Fibroblast of pulmonary artery (primary cell): Measurements from ENCODE around the gene FOXG1.

Source experiments
- DNase-seq: peaks from one replicate; pipeline ENCODE4 v3.0.0-alpha.2; 2010; ENCODE audit warnings: low read depth
- H3K4me3 ChIP-seq: replicated peaks from 2 replicates; pipeline ENCODE4 v1.5.1; 2011; ENCODE audit warnings: low read depth, mild to moderate bottlenecking, control low read depth, low read length, moderate library complexity
- TF ChIP-seq, protein P1 (sequence below): IDR thresholded peaks from 2 replicates; pipeline ENCODE4 v1.5.1; 2011; ENCODE audit warnings: mild to moderate bottlenecking, control low read depth, low read length, inconsistent platforms; ENCODE audit errors: missing control alignments

Gene FOXG1

DNA sequence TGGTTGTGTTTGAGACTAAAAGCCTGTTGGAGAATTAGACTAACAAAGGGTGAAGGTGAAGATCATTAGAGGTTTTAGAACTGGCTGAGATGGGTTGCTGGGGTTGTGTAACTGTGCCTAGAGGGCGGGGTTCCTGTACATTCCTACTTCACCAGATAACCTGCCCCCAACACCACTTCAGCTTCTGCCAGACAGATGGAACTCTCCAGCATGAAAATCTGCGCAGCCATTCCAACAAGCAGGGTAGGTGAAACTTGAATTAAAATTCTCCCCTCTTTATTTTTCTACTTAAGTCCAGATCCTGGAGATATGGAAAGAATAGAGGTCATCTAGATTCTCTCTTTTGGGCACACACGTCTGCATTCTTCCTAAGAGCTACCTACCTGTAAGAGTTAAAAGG, 6.0 kb downstream of the FOXG1 start:
- no peak for DNase-seq
- TF ChIP-seq, protein P1, sequence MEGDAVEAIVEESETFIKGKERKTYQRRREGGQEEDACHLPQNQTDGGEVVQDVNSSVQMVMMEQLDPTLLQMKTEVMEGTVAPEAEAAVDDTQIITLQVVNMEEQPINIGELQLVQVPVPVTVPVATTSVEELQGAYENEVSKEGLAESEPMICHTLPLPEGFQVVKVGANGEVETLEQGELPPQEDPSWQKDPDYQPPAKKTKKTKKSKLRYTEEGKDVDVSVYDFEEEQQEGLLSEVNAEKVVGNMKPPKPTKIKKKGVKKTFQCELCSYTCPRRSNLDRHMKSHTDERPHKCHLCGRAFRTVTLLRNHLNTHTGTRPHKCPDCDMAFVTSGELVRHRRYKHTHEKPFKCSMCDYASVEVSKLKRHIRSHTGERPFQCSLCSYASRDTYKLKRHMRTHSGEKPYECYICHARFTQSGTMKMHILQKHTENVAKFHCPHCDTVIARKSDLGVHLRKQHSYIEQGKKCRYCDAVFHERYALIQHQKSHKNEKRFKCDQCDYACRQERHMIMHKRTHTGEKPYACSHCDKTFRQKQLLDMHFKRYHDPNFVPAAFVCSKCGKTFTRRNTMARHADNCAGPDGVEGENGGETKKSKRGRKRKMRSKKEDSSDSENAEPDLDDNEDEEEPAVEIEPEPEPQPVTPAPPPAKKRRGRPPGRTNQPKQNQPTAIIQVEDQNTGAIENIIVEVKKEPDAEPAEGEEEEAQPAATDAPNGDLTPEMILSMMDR = no peak
- no peak overlapping the region for H3K4me3 ChIP-seq

DNA sequence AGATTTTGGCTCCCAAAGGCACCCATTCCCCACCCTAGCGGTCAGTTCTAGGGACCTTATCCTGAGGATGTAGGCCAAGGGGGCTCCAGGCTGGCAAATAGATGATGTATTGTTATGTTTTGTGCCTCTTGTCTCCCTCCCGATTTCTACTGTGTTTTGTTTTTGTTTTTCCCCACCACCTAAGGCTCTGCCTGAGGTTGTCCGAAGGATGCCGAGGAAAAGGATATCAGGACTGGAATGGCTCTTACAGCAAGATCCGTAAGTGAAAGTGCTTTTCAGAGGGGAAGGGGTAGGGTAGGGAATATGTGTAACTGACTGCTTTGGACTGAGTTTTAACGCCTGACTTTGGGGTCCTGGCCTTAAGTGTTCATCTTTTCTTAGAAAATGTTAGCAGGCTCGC, 6.6 kb downstream of the FOXG1 start:
- H3K4me3 ChIP-seq = peak overlapping the region; percentile 7

DNA sequence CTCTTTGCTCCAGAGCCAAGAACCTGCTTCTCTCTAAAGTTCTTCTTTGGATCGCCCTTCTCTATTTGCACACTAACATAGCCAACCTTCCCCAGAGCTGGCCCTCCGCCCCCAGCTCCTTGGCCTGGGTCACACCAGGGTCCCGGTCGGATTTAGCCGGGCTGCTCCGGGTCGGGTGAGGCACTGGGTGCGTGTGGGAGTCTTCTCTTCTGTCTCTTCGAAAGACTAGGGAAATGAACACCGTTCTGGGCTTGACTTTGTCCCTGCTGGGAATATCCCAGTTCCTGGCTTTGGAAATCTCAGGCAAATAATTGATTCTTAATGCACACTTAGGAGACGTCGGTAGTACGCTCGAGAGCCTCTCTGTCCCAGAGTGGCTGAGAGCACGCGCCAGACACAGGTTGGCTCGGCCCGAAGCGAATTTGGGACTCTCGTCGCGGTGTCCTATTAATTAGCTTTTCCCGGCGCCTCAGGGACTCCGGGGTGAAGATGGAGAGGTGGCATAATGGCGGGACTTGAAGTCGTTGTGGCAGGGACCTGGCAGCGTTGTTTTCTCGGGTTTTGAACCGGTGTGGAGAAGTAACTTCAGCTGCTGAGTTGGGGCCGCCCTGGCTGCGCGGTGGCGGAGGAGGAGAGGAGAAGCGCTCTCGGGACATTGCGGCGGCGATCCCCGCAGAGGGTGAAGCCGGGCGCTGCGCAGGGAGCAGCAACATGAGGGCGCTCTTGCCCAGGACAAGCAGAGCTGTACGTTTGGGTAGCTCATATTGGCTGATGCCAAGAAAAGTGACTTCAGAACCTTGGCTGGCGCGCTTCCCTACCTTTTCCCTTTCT, 7.5 kb downstream of the FOXG1 start:
- peak; percentile 64 for DNase-seq
- H3K4me3 ChIP-seq = no peak overlapping the region
- TF ChIP-seq, protein P1 = peak; percentile 56

More for the DNA sequence above, 6.6 kb downstream of the FOXG1 start:
- TF ChIP-seq, protein P1 = no peak
- DNase-seq = no peak

DNA sequence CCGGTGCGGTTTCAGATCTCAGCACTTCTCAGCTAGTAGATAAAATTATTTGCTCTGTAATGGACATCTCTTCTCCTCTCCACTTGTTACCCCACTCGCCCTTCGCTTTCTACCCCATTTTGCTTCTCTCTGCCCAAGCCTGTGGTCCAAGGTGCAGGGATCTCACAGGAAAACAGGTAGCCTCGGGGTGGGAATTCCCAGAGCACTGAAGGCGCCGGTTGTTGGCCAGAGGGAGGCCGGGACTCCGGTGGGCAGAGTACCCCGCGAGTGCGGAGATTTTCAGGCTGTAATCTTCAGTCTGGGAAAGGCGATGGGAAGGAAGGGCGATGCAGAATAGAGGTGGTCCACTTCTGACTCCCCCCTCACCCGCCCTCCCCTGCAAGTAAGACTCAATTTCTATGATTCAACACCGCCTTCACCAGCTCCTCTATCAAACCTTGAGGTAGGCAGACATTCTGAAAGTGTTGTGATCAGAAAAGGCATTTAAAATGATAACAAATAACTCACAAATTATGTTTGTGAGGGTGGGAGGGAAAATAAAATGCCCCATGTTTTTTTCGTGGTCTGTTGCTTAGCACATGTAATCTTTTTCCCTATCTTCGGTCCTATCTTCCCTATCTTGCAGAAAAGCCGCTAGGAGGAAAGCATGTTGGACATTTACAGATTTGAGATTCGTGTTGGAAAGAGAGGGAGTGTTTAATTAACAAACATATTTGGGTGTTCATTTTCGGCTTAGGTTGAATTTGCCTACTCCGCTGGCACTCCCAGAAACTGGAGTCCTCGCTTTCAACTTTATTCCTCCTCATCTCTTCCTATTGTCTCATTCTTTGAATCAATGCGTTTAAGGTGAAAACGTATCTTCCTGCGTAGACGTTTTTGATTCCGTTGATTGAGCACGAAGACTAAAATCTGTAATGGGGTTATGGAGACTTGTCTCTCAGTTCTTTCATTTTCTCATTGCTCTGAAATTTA, 8.5 kb downstream of the FOXG1 start:
- TF ChIP-seq, protein P1 = no peak
- DNase-seq = no peak
- no peak overlapping the region for H3K4me3 ChIP-seq

DNA sequence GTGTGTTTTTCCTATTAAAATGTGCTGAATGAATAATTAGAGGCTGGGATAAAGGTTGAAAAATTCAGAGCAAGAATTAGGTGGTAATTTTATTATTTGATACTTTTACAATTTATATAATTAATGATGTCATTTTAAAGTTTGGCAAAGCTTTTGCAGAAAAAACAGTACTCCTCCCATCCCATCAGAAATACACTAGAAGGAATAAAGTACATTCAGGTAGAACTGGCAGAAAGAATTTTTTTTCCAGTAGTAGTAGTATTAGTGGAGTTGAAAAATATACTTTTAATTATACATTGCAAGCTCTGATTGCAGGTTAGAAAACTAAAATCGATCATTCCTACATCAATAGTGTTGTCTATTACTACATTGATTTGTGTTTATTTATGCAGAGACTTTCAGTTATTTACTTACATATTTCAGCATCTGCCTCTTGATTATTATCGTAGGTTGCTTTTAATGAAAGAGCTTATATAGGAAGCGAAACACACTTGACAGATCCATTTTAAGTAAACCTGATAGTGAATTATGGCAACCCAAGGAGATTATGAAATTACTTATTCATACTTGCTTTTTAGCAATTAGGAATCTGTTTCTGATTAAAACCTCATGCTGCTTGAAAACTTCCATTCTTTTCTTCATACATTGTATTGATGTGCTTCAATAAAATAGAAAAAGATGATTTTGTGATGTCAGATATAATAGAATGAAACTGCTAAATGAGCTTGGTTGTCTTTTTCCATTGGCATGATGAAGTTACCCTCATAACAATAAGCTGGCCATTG, 10.1 kb downstream of the FOXG1 start:
- DNase-seq = no peak
- TF ChIP-seq, protein P1 = no peak
- no peak overlapping the region for H3K4me3 ChIP-seq

DNA sequence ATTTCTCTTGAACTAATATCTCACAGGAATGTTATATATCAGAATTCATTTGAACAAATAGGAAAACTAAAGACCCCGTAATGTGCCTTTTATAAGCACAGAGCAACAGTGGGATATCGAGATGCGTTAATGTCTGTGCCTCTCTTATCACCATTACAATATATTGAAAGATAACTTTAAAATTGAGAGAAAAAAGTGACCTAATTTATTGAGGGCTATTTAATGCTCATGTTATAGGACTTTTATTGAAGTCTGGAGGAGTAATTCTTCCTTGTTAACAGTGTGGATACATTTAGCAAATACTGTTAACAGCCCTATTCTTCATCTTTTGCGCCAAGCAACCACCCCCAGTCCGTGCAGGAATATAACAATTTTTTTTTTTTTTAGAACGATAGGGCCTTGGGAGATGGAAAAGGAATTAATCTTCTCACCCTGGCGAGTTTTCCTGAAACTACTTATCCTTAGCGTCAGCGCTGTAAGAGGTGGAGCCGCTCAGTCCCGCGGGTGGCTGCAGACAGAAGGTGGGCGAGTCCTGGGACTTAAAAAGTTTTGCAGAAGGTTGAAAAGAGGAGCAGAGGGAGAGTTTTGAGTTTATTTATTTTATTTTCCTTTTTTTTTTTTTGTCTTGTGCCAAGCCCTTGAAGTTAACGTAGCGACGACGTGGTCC, 11.0 kb downstream of the FOXG1 start:
- no peak for DNase-seq
- TF ChIP-seq, protein P1 = no peak
- H3K4me3 ChIP-seq = no peak overlapping the region
